ENCODE data around the gene CHST4.
A peak's percentile ranks its signal among the peaks of the same experiment; 100 is the strongest.
"Not testable (repeated sequence)": the region's sequence is repeated elsewhere in the genome, so short reads cannot be mapped to it uniquely, and the experiment has no call there.

The CHST4 gene

GRCh38 chr16:71499775-71500364, 26.4 kb upstream of the CHST4 start:
- TF ChIP-seq EZH2phosphoT487 (IDR thresholded peaks at IDR 0.05; ENCODE audit: borderline replicate concordance, low read length) (no peak), CTCF (IDR thresholded peaks at IDR 0.05; ENCODE audit: low read depth, low read length, poor library complexity, severe bottlenecking) (peak; percentile 81)
- Histone ChIP-seq H3K27me3 (ENCODE audit: control insufficient read depth, low read length) (no peaks in the 10 kb centered on the region), H3K36me3 (ENCODE audit: control insufficient read depth, low read length) (no peaks in the 10 kb centered on the region), H3K4me1 (ENCODE audit: control insufficient read depth, low read length) (no peaks in the 10 kb centered on the region), H3K4me3 (ENCODE audit: low read length) (no peak overlapping the region), H3F3A (ENCODE audit: control insufficient read depth, insufficient read depth) (no peaks in the 10 kb centered on the region), H3K79me2 (ENCODE audit: control insufficient read depth, low read length) (no peaks in the 10 kb centered on the region), H3K27ac (ENCODE audit: low read depth, low read length) (no peak overlapping the region), H3K9me2 (replicated peaks; ENCODE audit: control insufficient read depth, low read length) (no peaks in the 10 kb centered on the region), H3K9me3 (ENCODE audit: control insufficient read depth, insufficient read depth, low read length) (no peaks in the 10 kb centered on the region), H4K20me1 (ENCODE audit: control insufficient read depth, insufficient read depth, low read depth, low read length) (no peaks in the 10 kb centered on the region), H3K4me2 (ENCODE audit: low read length) (no peak overlapping the region)

DNA sequence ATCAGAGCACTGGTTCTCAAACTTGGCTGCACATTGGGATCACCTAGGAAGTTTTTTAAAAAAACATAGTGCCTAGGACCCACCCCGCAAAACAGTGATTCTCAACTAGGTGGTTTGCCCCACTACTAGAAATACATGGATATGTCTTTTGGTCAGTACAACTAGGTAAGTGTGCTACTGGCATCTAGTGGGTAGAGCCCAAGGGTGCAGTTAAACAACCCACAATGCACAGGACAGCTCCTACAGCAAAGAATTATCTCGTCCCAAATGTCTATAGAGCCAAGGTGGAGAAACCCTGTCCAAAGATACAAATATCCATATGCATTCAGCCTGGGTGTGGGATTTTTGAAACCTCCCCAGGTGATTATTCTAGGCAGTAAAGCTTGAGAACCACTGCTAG, 25.3 kb upstream of the CHST4 start:
- Histone ChIP-seq H3K4me2 (ENCODE audit: low read length) (no peak overlapping the region), H3K4me3 (ENCODE audit: low read length) (no peak overlapping the region), H3K27me3 (ENCODE audit: control insufficient read depth, low read length) (no peaks in the 10 kb centered on the region), H3K36me3 (ENCODE audit: control insufficient read depth, low read length) (no peaks in the 10 kb centered on the region), H3F3A (ENCODE audit: control insufficient read depth, insufficient read depth) (no peaks in the 10 kb centered on the region), H3K9me2 (replicated peaks; ENCODE audit: control insufficient read depth, low read length) (no peaks in the 10 kb centered on the region), H3K27ac (ENCODE audit: low read depth, low read length) (no peak overlapping the region), H3K4me1 (ENCODE audit: control insufficient read depth, low read length) (no peaks in the 10 kb centered on the region), H3K9me3 (ENCODE audit: control insufficient read depth, insufficient read depth, low read length) (no peaks in the 10 kb centered on the region), H4K20me1 (ENCODE audit: control insufficient read depth, insufficient read depth, low read depth, low read length) (no peaks in the 10 kb centered on the region), H3K79me2 (ENCODE audit: control insufficient read depth, low read length) (no peaks in the 10 kb centered on the region)
- no peak for TF ChIP-seq CTCF (IDR thresholded peaks at IDR 0.05; ENCODE audit: low read depth, low read length, poor library complexity, severe bottlenecking)
- TF ChIP-seq EZH2phosphoT487 (IDR thresholded peaks at IDR 0.05; ENCODE audit: borderline replicate concordance, low read length): no peak

GRCh38 chr16:71501547-71501946, 24.7 kb upstream of the CHST4 start:
- Histone ChIP-seq H3K4me1 (ENCODE audit: control insufficient read depth, low read length) (no peaks in the 10 kb centered on the region), H3F3A (ENCODE audit: control insufficient read depth, insufficient read depth) (no peaks in the 10 kb centered on the region), H3K4me3 (ENCODE audit: low read length) (no peak overlapping the region), H3K36me3 (ENCODE audit: control insufficient read depth, low read length) (no peaks in the 10 kb centered on the region), H3K27me3 (ENCODE audit: control insufficient read depth, low read length) (no peaks in the 10 kb centered on the region), H3K79me2 (ENCODE audit: control insufficient read depth, low read length) (no peaks in the 10 kb centered on the region), H3K4me2 (ENCODE audit: low read length) (no peak overlapping the region), H3K9me3 (ENCODE audit: control insufficient read depth, insufficient read depth, low read length) (no peaks in the 10 kb centered on the region), H4K20me1 (ENCODE audit: control insufficient read depth, insufficient read depth, low read depth, low read length) (no peaks in the 10 kb centered on the region), H3K9me2 (replicated peaks; ENCODE audit: control insufficient read depth, low read length) (no peaks in the 10 kb centered on the region), H3K27ac (ENCODE audit: low read depth, low read length) (no peak overlapping the region)
- TF ChIP-seq EZH2phosphoT487 (IDR thresholded peaks at IDR 0.05; ENCODE audit: borderline replicate concordance, low read length) (no peak), CTCF (IDR thresholded peaks at IDR 0.05; ENCODE audit: low read depth, low read length, poor library complexity, severe bottlenecking) (peak; percentile 24)

DNA sequence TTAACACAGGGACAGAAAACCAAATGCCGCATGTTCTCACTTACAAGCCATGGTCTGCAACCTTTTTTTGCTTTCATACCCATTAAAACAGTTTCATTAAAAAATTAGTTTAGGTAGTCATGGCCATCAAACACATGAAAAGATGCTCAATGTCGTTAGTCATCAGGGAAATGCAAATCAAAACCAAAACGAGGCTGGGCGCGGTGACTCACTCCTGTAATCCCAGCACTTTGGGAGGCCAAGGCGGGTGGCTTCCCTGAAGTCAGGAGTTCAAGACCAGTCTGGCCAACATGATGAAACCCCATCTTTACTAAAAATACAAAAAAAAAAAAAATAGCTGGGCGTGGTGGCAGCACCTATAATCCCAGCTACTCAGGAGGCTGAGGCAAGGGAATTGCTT, 22.2 kb upstream of the CHST4 start:
- H3F3A ChIP-seq (ENCODE audit: control insufficient read depth, insufficient read depth); H3K9me2 ChIP-seq (replicated peaks; ENCODE audit: control insufficient read depth, low read length); H4K20me1 ChIP-seq (ENCODE audit: control insufficient read depth, insufficient read depth, low read depth, low read length); H3K9me3 ChIP-seq (ENCODE audit: control insufficient read depth, insufficient read depth, low read length); H3K79me2 ChIP-seq (ENCODE audit: control insufficient read depth, low read length); H3K4me2 ChIP-seq (ENCODE audit: low read length); H3K36me3 ChIP-seq (ENCODE audit: control insufficient read depth, low read length); H3K27me3 ChIP-seq (ENCODE audit: control insufficient read depth, low read length); H3K27ac ChIP-seq (ENCODE audit: low read depth, low read length); H3K4me3 ChIP-seq (ENCODE audit: low read length); H3K4me1 ChIP-seq (ENCODE audit: control insufficient read depth, low read length): not testable (repeated sequence)
